Mesenchymal stem cell (in vitro differentiated cells and primary cell): ENCODE measurements around the gene PQBP1. TPM values are rescaled to one million over a fixed set of nuclear protein-coding genes. Genes with fewer than 3 reads are reported as not detected.
"Not testable (repeated sequence)": the region's sequence is repeated elsewhere in the genome, so short reads cannot be mapped to it uniquely, and the experiment has no call there.

ENCODE experiments used
- DNase-seq: peaks from one replicate; pipeline ENCODE4 v3.0.0-alpha.2; 2013
- H2AFZ ChIP-seq: one replicate; pipeline ENCODE4 v1.6.1; 2013; ENCODE audit warnings: low read depth, mild to moderate bottlenecking, control low read depth, inconsistent platforms, low read length, moderate library complexity
- H2AK5ac ChIP-seq: 2 replicates; pipeline ENCODE4 v1.6.1; 2013; ENCODE audit warnings: low read length, moderate library complexity, mild to moderate bottlenecking, inconsistent platforms; ENCODE audit not compliant: severe bottlenecking
- H2BK120ac ChIP-seq: one replicate; pipeline ENCODE4 v1.6.1; 2013; ENCODE audit warnings: low read depth, mild to moderate bottlenecking, inconsistent platforms, low read length, moderate library complexity
- H2BK12ac ChIP-seq, 2 experiments: one replicate each; pipeline ENCODE4 v1.6.1; 2013; ENCODE audit warnings: inconsistent platforms in 2 of 2, low read length in 2 of 2, mild to moderate bottlenecking in 2 of 2, moderate library complexity in 2 of 2, control low read depth in 1 of 2
- H2BK15ac ChIP-seq: one replicate; pipeline ENCODE4 v1.6.1; 2013; ENCODE audit warnings: mild to moderate bottlenecking, low read depth, inconsistent platforms; ENCODE audit not compliant: poor library complexity, severe bottlenecking
- H2BK5ac ChIP-seq: 2 replicates; pipeline ENCODE4 v1.6.1; 2013; ENCODE audit warnings: low read depth, mild to moderate bottlenecking, low read length, control low read depth, inconsistent platforms; ENCODE audit not compliant: poor library complexity, severe bottlenecking
- H3K14ac ChIP-seq, 2 experiments: one replicate each; pipeline ENCODE4 v1.6.1; 2013; ENCODE audit warnings: inconsistent platforms in 2 of 2, low read length in 2 of 2, control low read depth in 1 of 2, mild to moderate bottlenecking in 1 of 2, moderate library complexity in 1 of 2
- H3K18ac ChIP-seq, 2 experiments: one replicate each; pipeline ENCODE4 v1.6.1; 2013; ENCODE audit warnings: inconsistent platforms in 2 of 2, low read length in 2 of 2, control low read depth in 1 of 2, low read depth in 1 of 2, mild to moderate bottlenecking in 1 of 2
- H3K23ac ChIP-seq, 2 experiments: one replicate each; pipeline ENCODE4 v1.6.1; 2013; ENCODE audit warnings: inconsistent platforms in 2 of 2, low read length in 2 of 2, mild to moderate bottlenecking in 2 of 2, moderate library complexity in 2 of 2, control low read depth in 1 of 2
- H3K27ac ChIP-seq: 2 replicates; pipeline ENCODE4 v1.5.1; 2013; ENCODE audit warnings: mild to moderate bottlenecking, moderate library complexity, low read length, control low read depth, inconsistent platforms; ENCODE audit not compliant: poor library complexity, severe bottlenecking
- H3K27me3 ChIP-seq, 2 experiments: 2 replicates each; pipeline versions ENCODE4 v1.6.1 to v1.7.0; 2013; ENCODE audit warnings: low read length in 2 of 2, mild to moderate bottlenecking in 2 of 2, moderate library complexity in 2 of 2, control low read depth in 1 of 2, inconsistent platforms in 1 of 2; ENCODE audit not compliant: control insufficient read depth in 1 of 2, insufficient read depth in 1 of 2
- H3K36me3 ChIP-seq, 2 experiments: 2 replicates each; pipeline versions ENCODE4 v1.6.1 to v1.7.0; 2013; ENCODE audit warnings: low read length in 2 of 2, control low read depth in 1 of 2, inconsistent platforms in 1 of 2, low read depth in 1 of 2, mild to moderate bottlenecking in 1 of 2; ENCODE audit not compliant: insufficient read depth in 2 of 2, control insufficient read depth in 1 of 2
- H3K4ac ChIP-seq, 2 experiments: one replicate each; pipeline ENCODE4 v1.6.1; 2013; ENCODE audit warnings: inconsistent platforms in 2 of 2, low read length in 2 of 2, mild to moderate bottlenecking in 2 of 2, moderate library complexity in 2 of 2, control low read depth in 1 of 2, low read depth in 1 of 2
- H3K4me1 ChIP-seq: 2 replicates; pipeline ENCODE4 v1.6.1; 2013; ENCODE audit warnings: low read depth, low read length, control low read depth; ENCODE audit not compliant: control insufficient read depth, insufficient read depth
- H3K4me2 ChIP-seq: 2 replicates; pipeline ENCODE4 v1.6.1; 2013; ENCODE audit warnings: low read length, mild to moderate bottlenecking, inconsistent platforms; ENCODE audit not compliant: poor library complexity, severe bottlenecking
- H3K4me3 ChIP-seq, 2 experiments: 2 replicates each; pipeline versions ENCODE4 v1.5.1 to v1.7.0; 2013; ENCODE audit warnings: low read length in 2 of 2, mild to moderate bottlenecking in 2 of 2, control low read depth in 1 of 2, low read depth in 1 of 2; ENCODE audit not compliant: insufficient read depth in 1 of 2
- H3K79me1 ChIP-seq: replicated peaks from 2 replicates; pipeline ENCODE4 v1.6.1; 2013; ENCODE audit warnings: mild to moderate bottlenecking, control low read depth, low read length, inconsistent platforms; ENCODE audit not compliant: poor library complexity, severe bottlenecking
- H3K9ac ChIP-seq: 2 replicates; pipeline ENCODE4 v1.7.0; 2013; ENCODE audit warnings: mild to moderate bottlenecking, low read length, moderate library complexity
- H3K9me3 ChIP-seq: 2 replicates; pipeline ENCODE4 v1.7.0; 2013; ENCODE audit warnings: mild to moderate bottlenecking, low read length; ENCODE audit not compliant: control insufficient read depth
- H4K8ac ChIP-seq: one replicate; pipeline ENCODE4 v1.6.1; 2013; ENCODE audit warnings: inconsistent platforms, mild to moderate bottlenecking, low read length, moderate library complexity
- H4K91ac ChIP-seq: one replicate; pipeline ENCODE4 v1.6.1; 2013; ENCODE audit warnings: mild to moderate bottlenecking, low read length, inconsistent platforms
- WGBS: methylation state at CpG from one replicate; pipeline ENCODE4 v1.1.7; 2013; ENCODE audit warnings: mixed read lengths; 5-methylcytosine and 5-hydroxymethylcytosine counted together
- polyA plus RNA-seq, 2 experiments: library from polyadenylated mRNA; stranded (reverse); fragments of 200-250 nt; gene quantifications; one replicate each; pipeline ENCODE4 v1.2.3, GENCODE V29; 2013

Gene PQBP1, protein sequence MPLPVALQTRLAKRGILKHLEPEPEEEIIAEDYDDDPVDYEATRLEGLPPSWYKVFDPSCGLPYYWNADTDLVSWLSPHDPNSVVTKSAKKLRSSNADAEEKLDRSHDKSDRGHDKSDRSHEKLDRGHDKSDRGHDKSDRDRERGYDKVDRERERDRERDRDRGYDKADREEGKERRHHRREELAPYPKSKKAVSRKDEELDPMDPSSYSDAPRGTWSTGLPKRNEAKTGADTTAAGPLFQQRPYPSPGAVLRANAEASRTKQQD
- 69.7 TPM for polyA plus RNA-seq (2013, experiment 1 of 2)
- polyA plus RNA-seq (2013, experiment 2 of 2): 66.1 TPM

DNA sequence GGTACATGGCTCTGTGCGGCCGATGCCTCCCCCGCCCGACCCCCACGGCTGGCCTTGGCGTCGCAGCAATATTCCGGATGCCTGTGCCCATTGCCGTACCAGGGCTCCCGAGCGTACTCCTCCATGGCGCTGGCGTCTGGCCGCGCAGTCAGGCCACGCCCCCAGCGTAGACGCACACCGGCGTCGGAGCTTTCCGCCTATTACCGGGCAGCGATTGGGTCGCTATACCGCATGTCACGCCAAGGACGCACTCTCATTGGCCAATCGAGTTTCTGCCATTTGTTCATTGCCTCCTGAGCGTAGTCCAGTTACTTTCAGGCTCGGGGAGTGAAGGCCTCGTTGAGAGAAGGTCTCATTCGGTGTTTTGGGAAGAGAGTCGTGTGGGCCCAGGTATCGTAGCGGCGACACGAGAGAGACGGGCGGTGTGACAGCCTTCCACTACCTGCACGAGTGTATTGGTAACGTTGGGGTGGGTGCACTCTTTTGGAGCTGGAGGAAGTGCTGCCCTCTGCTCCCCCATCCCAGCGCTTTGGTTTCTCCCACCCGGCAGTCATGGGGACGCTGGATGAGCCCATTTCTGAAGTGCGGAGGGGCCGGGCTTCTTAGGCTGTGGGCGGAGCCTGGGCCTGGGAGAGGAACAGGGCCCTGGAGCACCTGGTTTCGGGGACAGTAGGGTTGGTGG lies at the start of gene PQBP1, which contains the start of gene TIMM17B:
Gene PQBP1, plus strand, starts transcription at position 306 of the 682 bp plus-strand sequence. CDS start 580 bp downstream, outside the sequence.
Gene TIMM17B, minus strand, starts transcription at position 144 of the 682 bp plus-strand sequence. Its CDS starts 19 bp downstream, at position 125.
- Histone ChIP-seq H3K9ac (peak within 1 kb of the TSS; percentile 97), H3K14ac (peak within 1 kb of the TSS in 1 of 2 experiments; percentile 96), H3K4me2 (peak within 1 kb of the TSS; percentile 74), H3K18ac (peak within 1 kb of the TSS; percentile 67 to 96), H2BK12ac (no peak within 1 kb of the TSS), H3K4me3 (peak within 1 kb of the TSS; percentile 80 to 86), H3K36me3 (peaks cover 34 to 40% of the 10 kb centered on the region in 2 experiments), H3K27me3 (no peaks in the 10 kb centered on the region), H3K9me3 (no peaks in the 10 kb centered on the region), H3K4ac (peak within 1 kb of the TSS in 1 of 2 experiments; percentile 87), H3K79me1 (peaks cover 18% of the 10 kb centered on the region), H2BK120ac (peak within 1 kb of the TSS; percentile 42), H2AK5ac (peak within 1 kb of the TSS; percentile 73), H4K91ac (peak within 1 kb of the TSS; percentile 44), H3K23ac (no peak within 1 kb of the TSS), H4K8ac (peak within 1 kb of the TSS; percentile 67), H3K27ac (peak within 1 kb of the TSS; percentile 99), H2BK5ac (peak within 1 kb of the TSS; percentile 37), H2BK15ac (peak within 1 kb of the TSS; percentile 60), H2AFZ (peak within 1 kb of the TSS; percentile 71), H3K4me1 (peaks cover 11% of the 10 kb centered on the region)
- under 1% methylated on average over 31 of the region's 49 CpGs for WGBS
- DNase-seq: peak; percentile 97

DNA sequence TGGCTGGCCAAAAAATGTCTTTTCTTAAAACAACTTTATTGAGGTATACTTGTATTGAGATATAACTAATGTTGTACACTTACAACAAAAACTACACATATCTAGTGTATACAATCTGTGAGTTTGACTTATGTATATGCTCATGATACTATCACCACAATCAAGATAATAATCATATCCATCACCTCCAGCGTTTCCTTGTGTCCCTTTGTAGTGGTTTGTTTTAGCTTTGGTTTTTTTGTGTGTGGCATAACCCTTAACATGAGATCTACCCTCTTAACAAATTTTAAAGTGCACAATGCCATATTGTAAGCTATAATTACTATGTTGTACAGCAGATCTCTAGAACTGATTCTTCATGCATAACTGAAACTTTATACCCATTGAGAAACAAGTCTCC lies 48.9 kb upstream of the PQBP1 start:
- WGBS: no CpG with 5 or more reads among the region's 1 CpG
- H2BK120ac ChIP-seq: no peak overlapping the region

DNA sequence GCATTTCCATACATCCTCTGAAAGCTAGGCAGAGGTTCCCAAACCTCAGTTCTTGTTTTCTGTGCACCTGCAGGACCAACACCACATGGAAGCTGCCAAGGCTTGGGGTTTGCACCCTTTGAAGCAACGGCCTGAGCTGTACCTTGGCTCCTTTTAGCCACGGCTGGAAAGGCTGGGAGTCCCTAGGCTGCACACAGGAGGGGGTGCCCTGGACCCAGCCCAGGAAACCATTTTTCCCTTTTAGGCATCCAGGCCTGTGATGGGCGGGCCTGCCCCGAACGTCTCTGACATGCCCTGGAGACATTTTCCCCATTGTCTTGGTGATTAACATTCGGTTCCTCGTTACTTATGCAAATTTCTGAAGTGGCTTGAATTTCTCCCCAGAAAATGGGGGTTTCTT lies 44.9 kb upstream of the PQBP1 start:
- H3K4me3 ChIP-seq: no peak overlapping the region
- H2AFZ ChIP-seq: no peak overlapping the region

More for the DNA sequence above, 48.9 kb upstream of the PQBP1 start:
- Histone ChIP-seq H3K14ac (no peak overlapping the region), H2BK12ac (no peak overlapping the region), H4K91ac (no peak overlapping the region), H2AK5ac (no peak overlapping the region), H3K9me3 (peaks cover 4% of the 10 kb centered on the region), H3K4me2 (no peak overlapping the region), H2AFZ (no peak overlapping the region), H3K18ac (no peak overlapping the region), H4K8ac (no peak overlapping the region), H3K4ac (no peak overlapping the region), H2BK15ac (no peak overlapping the region), H3K4me1 (no peaks in the 10 kb centered on the region), H3K4me3 (no peak overlapping the region), H3K36me3 (no peaks in the 10 kb centered on the region), H3K79me1 (no peaks in the 10 kb centered on the region), H3K9ac (no peak overlapping the region), H3K27me3 (peaks cover 0 to 20% of the 10 kb centered on the region in 2 experiments), H3K27ac (no peak overlapping the region), H3K23ac (no peak overlapping the region), H2BK5ac (no peak overlapping the region)
- no peak for DNase-seq

DNA sequence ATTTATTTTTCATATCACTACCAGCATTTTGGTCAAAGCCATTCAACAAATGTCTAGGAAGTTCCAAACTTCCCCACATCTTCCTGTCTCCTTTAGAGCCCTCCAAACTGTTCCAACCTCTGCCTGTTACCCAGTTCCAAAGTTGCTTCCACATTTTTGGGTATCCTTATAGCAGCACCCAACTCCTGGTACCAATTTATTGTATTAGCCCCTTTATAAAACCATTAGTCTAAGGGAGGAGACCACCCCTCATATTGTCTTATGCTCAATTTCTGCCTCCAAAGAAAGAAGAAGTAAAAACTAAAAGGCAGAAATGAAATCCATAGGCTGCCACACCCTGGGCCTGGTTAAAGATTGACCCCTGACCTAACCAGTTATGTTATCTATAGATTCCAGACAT lies 44.2 kb upstream of the PQBP1 start:
- not testable (repeated sequence) for H3K4me3 ChIP-seq, H2BK12ac ChIP-seq, H3K4me2 ChIP-seq, H2BK5ac ChIP-seq, H3K4me1 ChIP-seq, H3K36me3 ChIP-seq, H3K14ac ChIP-seq, H3K9ac ChIP-seq, H4K8ac ChIP-seq, H3K9me3 ChIP-seq, H2AFZ ChIP-seq, H3K79me1 ChIP-seq, H3K4ac ChIP-seq, H2BK15ac ChIP-seq, H2BK120ac ChIP-seq, H2AK5ac ChIP-seq, H3K18ac ChIP-seq, DNase-seq, H4K91ac ChIP-seq, H3K27ac ChIP-seq, H3K23ac ChIP-seq
- peaks cover 0 to 16% of the 10 kb centered on the region in 2 experiments for H3K27me3 ChIP-seq

More for the DNA sequence above, 44.9 kb upstream of the PQBP1 start:
- H2BK15ac ChIP-seq: no peak overlapping the region
- H3K4me2 ChIP-seq: no peak overlapping the region
- no peak overlapping the region for H3K4ac ChIP-seq
- no peak for DNase-seq
- 84% methylated on average over 7 of the region's 7 CpGs for WGBS
- no peaks in the 10 kb centered on the region for H3K4me1 ChIP-seq
- no peak overlapping the region for H2BK5ac ChIP-seq
- H3K9ac ChIP-seq: no peak overlapping the region
- no peak overlapping the region for H2BK120ac ChIP-seq
- H2BK12ac ChIP-seq: no peak overlapping the region
- H3K36me3 ChIP-seq: no peaks in the 10 kb centered on the region
- no peak overlapping the region for H2AK5ac ChIP-seq
- no peak overlapping the region for H3K14ac ChIP-seq
- no peaks in the 10 kb centered on the region for H3K9me3 ChIP-seq
- peaks cover 0 to 16% of the 10 kb centered on the region in 2 experiments for H3K27me3 ChIP-seq
- no peak overlapping the region for H4K8ac ChIP-seq
- no peak overlapping the region for H4K91ac ChIP-seq
- H3K79me1 ChIP-seq: no peaks in the 10 kb centered on the region
- no peak overlapping the region for H3K27ac ChIP-seq
- H3K23ac ChIP-seq: no peak overlapping the region
- H3K18ac ChIP-seq: no peak overlapping the region
